AG09319 (cell line): ENCODE results near the gene CCDC12.

Experiments used
- DNase-seq: peaks from one replicate; pipeline ENCODE4 v3.0.0-alpha.2; 2010; ENCODE audit warnings: low read depth; ENCODE audit errors: extremely low read depth
- TF ChIP-seq, protein P1 (sequence below): IDR thresholded peaks from 2 replicates; pipeline ENCODE4 v1.5.1; 2011; ENCODE audit warnings: low read depth, mild to moderate bottlenecking, inconsistent platforms, low read length, moderate library complexity

CCDC12 gene

DNA sequence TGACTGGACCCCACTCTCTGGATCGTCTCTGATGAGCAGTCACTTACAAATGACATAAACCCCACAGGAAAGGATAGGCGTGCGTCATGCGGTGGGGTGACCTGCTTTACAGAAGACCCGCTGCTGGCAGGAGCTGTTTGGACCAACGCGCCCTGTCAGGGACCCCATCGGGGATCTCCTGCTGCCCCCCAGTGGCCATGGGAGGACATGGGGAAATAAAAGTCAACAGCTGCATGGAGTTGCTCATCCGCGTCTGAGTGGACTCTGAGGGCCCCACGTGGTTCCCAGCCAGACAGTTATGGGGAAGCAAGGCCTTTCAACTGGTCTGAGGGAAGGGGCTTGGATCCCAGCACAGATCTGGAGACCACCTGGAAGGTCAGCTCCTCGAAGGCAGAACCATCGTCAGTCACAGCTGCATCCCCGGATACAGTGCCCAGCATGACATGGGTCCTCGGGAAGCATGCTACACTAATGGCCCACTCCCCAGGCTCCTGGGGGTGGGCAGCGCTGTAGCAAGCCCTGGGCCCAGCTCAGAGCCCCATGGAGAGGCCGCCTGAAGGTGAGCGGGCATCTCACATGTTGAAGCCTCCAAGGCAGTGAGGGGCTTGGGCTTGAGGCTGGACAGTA, 66.9 kb downstream of the CCDC12 start:
- TF ChIP-seq, protein P1, sequence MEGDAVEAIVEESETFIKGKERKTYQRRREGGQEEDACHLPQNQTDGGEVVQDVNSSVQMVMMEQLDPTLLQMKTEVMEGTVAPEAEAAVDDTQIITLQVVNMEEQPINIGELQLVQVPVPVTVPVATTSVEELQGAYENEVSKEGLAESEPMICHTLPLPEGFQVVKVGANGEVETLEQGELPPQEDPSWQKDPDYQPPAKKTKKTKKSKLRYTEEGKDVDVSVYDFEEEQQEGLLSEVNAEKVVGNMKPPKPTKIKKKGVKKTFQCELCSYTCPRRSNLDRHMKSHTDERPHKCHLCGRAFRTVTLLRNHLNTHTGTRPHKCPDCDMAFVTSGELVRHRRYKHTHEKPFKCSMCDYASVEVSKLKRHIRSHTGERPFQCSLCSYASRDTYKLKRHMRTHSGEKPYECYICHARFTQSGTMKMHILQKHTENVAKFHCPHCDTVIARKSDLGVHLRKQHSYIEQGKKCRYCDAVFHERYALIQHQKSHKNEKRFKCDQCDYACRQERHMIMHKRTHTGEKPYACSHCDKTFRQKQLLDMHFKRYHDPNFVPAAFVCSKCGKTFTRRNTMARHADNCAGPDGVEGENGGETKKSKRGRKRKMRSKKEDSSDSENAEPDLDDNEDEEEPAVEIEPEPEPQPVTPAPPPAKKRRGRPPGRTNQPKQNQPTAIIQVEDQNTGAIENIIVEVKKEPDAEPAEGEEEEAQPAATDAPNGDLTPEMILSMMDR, result peak; percentile 87
- peak; percentile 40 for DNase-seq

DNA sequence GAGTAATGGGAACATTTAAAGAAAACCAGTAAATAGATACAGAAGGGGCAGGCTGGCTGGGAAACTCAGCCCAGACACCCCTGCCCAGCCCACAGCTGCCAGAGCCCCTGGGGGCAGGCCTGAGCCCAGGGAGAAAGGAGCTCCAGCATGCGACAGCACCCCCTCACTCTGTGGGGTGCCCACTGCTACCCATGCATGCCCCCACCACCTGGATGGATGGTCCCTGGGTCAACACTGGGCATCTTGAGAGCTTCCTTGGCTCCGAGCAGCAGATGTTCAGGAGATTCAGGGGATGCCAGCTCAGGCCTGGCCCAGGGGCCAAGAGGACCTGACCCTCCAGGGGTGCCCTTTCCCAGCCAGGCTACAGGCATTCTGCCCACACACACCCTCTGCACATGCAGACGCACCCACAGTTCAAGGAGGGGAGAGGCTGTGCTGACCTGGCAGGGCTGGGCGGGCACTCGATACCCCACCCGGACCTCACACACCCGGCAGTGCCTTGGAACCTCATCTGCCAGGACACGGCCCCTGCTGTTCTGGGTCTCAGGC, 67.5 kb downstream of the CCDC12 start:
- TF ChIP-seq, protein P1, result no peak
- DNase-seq, result no peak

DNA sequence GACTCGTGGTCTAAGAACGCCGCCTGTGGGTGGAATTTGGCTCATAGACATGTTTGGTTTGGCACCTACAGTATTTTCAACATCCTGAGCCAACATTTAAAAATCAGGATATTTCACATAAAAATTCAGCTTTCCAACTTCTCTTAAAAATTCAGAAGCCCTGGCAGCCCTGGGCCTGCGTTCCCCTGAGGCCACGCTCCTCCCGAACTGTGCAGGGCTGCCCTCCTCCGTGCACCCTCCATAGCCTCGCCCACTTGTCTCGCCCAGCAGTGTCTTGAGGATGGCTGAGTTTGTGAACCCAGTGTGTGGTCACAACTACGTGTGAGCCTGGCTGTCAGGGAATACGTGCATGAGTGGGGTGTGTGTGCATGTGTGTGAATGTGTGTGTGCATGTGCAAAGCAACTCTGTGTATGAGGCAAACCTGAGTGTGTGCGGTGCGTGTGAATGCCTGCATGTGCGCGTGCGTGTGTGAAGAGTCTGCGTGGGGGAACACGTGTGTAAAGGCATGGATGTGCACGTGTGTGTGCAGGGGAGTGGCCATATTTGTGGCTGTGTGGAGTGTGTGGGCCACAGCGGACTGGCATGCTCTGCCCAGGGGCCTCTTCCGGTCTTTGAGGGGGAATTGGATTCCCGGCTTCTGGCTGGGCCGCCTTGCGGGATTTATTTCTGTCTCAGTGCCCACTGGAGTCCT, 68.1 kb downstream of the CCDC12 start:
- DNase-seq, result no peak

DNA sequence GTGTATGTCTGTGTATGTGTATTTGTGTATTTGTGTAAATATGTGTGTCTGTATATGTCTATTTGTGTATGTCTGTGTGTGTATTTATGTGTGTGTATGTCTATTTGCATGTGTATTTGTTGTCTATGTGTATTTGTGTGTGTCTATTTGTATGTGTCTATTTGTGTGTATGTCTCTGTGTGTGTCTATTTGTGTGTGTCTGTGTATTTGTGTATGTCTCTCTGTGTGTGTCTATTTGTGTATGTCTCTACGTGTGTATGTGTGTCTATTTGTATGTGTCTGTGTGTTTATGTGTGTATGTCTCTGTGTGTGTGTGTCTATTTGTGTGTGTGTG, 68.6 kb downstream of the CCDC12 start:
- DNase-seq, result no peak
- TF ChIP-seq, protein P1, result no peak

More for the DNA sequence above, 68.1 kb downstream of the CCDC12 start:
- TF ChIP-seq, protein P1, result peak; percentile 41

DNA sequence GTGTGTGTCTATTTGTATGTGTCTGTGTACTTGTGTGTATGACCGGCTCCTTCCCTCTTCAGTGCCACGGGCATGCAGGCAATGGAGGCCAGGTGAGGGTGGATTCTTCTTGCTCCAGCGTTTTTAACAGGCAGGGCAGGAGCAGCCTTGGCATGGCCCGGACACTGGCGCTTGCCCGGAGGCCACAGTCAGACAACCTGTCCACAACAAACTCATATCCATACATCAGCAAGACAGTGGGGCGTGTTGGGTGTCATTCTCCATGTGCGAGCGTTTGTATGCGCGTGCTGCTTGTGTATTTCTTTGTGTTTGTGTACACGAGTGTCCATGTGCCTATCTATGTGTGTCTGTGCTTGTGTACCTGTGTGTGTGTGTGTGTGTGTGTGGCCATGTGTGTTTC, 69.3 kb downstream of the CCDC12 start:
- TF ChIP-seq, protein P1, result no peak

DNA sequence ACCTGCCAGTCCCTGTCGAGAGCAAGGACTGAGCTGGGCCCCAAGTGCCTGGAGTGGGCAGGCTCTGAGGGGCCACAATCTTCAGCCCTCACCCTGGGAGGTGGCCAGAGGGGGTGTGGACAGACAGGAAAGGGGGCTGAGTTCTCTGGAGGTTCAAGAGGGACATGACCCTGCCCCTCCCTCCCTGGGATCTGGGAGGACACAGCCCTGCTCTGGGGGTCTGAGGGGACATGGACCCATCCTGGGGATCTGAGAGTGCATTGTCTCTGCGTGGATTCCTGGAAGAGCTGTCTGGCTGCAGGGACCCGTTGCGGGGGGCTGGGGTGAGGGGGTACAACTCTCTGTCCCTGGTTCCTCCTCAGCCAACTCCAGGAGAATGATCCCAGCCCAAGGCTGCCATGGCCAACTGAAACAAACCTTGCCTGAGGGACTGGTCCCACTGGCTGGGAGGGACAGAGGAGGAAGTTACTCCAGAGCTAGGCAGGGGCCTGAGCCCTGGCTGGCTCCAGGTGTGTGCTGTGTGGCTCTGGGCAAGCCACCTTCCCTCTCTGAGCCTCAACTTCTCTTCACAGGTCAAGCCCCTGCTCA, 70.0 kb downstream of the CCDC12 start:
- TF ChIP-seq, protein P1, result no peak
- no peak for DNase-seq

More for the DNA sequence above, 69.3 kb downstream of the CCDC12 start:
- no peak for DNase-seq

DNA sequence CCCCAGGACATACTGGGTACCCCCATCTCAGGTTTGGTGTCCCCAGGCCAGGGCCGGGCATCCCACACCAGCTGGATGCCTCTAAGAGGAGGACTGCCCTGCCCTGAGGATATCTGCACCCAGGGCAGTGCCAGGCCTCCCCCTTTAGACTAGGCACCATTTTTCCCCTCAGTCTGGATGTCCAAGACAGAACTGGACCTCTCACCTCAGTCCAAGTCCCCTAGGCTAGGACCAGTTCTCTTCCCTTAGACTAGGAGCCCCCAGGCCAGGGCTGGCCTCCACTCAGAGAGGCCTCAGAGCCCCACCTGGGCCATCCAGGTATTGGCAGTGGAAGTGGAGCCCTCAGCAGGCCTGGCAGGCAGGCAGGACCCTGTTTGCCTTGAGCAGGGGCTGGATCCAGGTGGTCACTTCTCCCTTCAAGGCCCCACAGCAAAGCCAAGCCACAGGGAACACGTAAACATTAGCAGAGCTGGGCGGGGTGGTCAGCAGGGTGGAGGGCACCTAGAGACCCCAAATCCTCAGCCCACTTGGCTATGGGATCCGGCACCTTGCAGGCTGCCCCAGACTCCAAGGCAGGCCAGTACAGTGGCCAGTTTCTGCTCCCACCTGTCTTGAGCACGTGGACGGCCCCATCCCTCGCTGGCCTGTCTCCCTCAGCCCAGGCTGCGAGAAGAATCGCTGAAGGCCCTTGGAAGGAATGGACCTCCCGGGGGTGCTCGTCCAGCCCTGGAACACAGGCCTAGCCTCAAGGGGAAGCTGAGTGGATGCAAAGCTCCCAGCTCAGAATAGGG, 70.7 kb downstream of the CCDC12 start:
- DNase-seq, result no peak
- TF ChIP-seq, protein P1, result no peak
